Measurements from ENCODE around the gene OXCT1. TPM values are rescaled to one million over a fixed set of nuclear protein-coding genes. Genes with fewer than 3 reads are reported as not detected.
A peak's percentile ranks its signal among the peaks of the same experiment; 100 is the strongest.

The OXCT1 gene
- total and polyA plus RNA-seq, 2 experiments from 2014 or later = 12.4 to 16.9 TPM

DNA sequence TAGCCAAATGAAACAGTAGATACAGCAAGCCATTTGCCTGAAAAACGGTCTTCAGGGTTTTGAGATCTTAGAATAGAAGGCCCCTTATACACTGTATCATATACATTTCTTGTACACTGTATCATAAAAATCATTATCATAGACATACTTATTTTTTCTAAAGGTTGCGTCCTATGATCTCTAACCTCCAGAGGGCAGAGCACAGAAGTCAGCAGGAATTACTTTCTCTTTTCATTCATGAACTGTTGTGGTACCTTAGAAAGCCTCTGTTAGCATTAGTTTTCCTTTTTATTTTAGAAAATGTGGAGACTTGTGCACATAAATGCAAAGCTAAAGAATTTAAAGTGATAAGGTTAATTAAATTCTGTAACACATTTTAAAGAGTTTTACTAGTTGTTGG, 115.4 kb downstream of the OXCT1 start:
- Histone ChIP-seq H3K9me3 (ENCODE audit: low read depth) (no peaks in the 10 kb centered on the region), H3K27me3 (no peaks in the 10 kb centered on the region), H3K79me2 (no peaks in the 10 kb centered on the region), H3K27ac (no peak overlapping the region), H3K9me2 (replicated peaks; ENCODE audit: insufficient read depth) (no peaks in the 10 kb centered on the region), H3K4me3 (no peak overlapping the region), H3K36me3 (replicated peaks; ENCODE audit: insufficient read depth, low read depth) (no peaks in the 10 kb centered on the region), H3K4me2 (no peak overlapping the region), H3K4me1 (ENCODE audit: insufficient read depth) (no peaks in the 10 kb centered on the region), H4K20me1 (ENCODE audit: insufficient read depth, poor library complexity, severe bottlenecking) (no peaks in the 10 kb centered on the region), H2AFZ (no peak overlapping the region)
- TF ChIP-seq EZH2phosphoT487 (IDR thresholded peaks at IDR 0.05; ENCODE audit: low read depth, severe bottlenecking, unreplicated experiment) = no peak
- TF ChIP-seq, protein P1, sequence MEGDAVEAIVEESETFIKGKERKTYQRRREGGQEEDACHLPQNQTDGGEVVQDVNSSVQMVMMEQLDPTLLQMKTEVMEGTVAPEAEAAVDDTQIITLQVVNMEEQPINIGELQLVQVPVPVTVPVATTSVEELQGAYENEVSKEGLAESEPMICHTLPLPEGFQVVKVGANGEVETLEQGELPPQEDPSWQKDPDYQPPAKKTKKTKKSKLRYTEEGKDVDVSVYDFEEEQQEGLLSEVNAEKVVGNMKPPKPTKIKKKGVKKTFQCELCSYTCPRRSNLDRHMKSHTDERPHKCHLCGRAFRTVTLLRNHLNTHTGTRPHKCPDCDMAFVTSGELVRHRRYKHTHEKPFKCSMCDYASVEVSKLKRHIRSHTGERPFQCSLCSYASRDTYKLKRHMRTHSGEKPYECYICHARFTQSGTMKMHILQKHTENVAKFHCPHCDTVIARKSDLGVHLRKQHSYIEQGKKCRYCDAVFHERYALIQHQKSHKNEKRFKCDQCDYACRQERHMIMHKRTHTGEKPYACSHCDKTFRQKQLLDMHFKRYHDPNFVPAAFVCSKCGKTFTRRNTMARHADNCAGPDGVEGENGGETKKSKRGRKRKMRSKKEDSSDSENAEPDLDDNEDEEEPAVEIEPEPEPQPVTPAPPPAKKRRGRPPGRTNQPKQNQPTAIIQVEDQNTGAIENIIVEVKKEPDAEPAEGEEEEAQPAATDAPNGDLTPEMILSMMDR (IDR thresholded peaks at IDR 0.05; ENCODE audit: poor library complexity) = peak; percentile 31
- WGBS (ENCODE audit: low lambda C conversion rate, missing lambda C conversion rate) = 100% methylated on average over 2 of the region's 2 CpGs
- DNase-seq (ENCODE audit: low spot score) = no peak

GRCh38 chr5:41751867-41752266, 118.4 kb downstream of the OXCT1 start:
- TF ChIP-seq EZH2 (IDR thresholded peaks at IDR 0.05; ENCODE audit: borderline replicate concordance) (no peak), EZH2phosphoT487 (IDR thresholded peaks at IDR 0.05; ENCODE audit: low read depth, severe bottlenecking, unreplicated experiment) (no peak)
- TF ChIP-seq, protein P1 (IDR thresholded peaks at IDR 0.05; ENCODE audit: poor library complexity) = no peak
- H3K27ac ChIP-seq = no peak overlapping the region
- H2AFZ ChIP-seq = no peak overlapping the region
- H3K36me3 ChIP-seq (replicated peaks; ENCODE audit: insufficient read depth, low read depth) = no peaks in the 10 kb centered on the region
- no peak overlapping the region for H3K4me3 ChIP-seq
- no peaks in the 10 kb centered on the region for H3K79me2 ChIP-seq
- H3K9me3 ChIP-seq (ENCODE audit: low read depth) = no peaks in the 10 kb centered on the region
- no peaks in the 10 kb centered on the region for H3K9me2 ChIP-seq (replicated peaks; ENCODE audit: insufficient read depth)
- H4K20me1 ChIP-seq (ENCODE audit: insufficient read depth, poor library complexity, severe bottlenecking) = no peaks in the 10 kb centered on the region
- no peaks in the 10 kb centered on the region for H3K27me3 ChIP-seq
- no peaks in the 10 kb centered on the region for H3K4me1 ChIP-seq (ENCODE audit: insufficient read depth)
- no peak overlapping the region for H3K4me2 ChIP-seq
- no peak for DNase-seq (ENCODE audit: low spot score)

DNA sequence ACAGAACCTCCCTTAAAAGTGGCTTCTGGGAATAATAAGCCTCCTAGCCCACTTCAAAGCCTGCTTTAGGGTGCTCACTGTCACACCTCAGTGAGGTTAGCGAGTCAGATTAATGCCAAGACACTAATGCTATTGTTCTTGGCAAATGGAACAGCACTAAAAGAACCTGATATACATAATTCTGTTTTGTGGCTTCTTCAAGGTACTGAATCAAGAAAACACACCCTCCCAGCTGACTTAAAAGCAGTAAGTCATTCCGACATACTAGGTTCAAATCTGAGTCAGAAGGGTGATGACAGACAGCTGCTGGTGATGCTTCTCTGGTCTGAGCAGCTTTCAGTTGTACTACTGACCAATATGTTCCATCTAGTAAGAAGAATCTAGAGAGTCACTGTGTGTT, 121.6 kb downstream of the OXCT1 start:
- no peak overlapping the region for H3K4me2 ChIP-seq
- H2AFZ ChIP-seq = no peak overlapping the region
- no peaks in the 10 kb centered on the region for H3K79me2 ChIP-seq
- H3K4me1 ChIP-seq (ENCODE audit: insufficient read depth) = no peaks in the 10 kb centered on the region
- no peak overlapping the region for H3K4me3 ChIP-seq
- H3K27ac ChIP-seq = no peak overlapping the region
- TF ChIP-seq, protein P1 (IDR thresholded peaks at IDR 0.05; ENCODE audit: poor library complexity) = no peak
- 86% methylated on average over 2 of the region's 2 CpGs for whole genome bisulfite sequencing (ENCODE audit: low lambda C conversion rate, missing lambda C conversion rate)
- H3K27me3 ChIP-seq = no peaks in the 10 kb centered on the region
- no peaks in the 10 kb centered on the region for H3K36me3 ChIP-seq (replicated peaks; ENCODE audit: insufficient read depth, low read depth)
- no peak for DNase-seq (ENCODE audit: low spot score)
- no peaks in the 10 kb centered on the region for H3K9me3 ChIP-seq (ENCODE audit: low read depth)
- H3K9me2 ChIP-seq (replicated peaks; ENCODE audit: insufficient read depth) = no peaks in the 10 kb centered on the region
- H4K20me1 ChIP-seq (ENCODE audit: insufficient read depth, poor library complexity, severe bottlenecking) = no peaks in the 10 kb centered on the region

DNA sequence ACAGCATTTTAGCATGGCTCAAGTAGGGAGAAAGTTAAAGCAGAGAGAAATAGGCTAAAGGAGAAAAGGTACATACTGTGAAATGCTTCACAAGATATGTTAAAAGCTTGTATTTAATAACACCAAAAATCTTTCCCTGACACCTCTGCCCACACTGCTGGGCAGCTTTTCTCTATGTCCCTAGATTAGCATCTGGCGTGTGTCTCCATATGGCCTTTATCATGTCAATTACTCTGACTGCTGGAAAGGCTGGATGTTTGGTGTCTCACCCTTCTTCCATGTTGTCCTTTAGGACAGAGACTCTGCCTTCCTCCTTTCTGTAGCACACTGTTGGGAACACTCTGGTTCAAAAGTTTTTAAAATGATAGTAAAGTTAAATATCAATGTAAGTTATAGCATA, 122.5 kb downstream of the OXCT1 start:
- Histone ChIP-seq H3K9me2 (replicated peaks; ENCODE audit: insufficient read depth) (no peaks in the 10 kb centered on the region), H3K4me1 (ENCODE audit: insufficient read depth) (no peaks in the 10 kb centered on the region), H3K27ac (no peak overlapping the region), H3K36me3 (replicated peaks; ENCODE audit: insufficient read depth, low read depth) (no peaks in the 10 kb centered on the region), H3K27me3 (no peaks in the 10 kb centered on the region), H3K4me3 (no peak overlapping the region), H4K20me1 (ENCODE audit: insufficient read depth, poor library complexity, severe bottlenecking) (no peaks in the 10 kb centered on the region), H3K9me3 (ENCODE audit: low read depth) (no peaks in the 10 kb centered on the region), H3K4me2 (no peak overlapping the region), H2AFZ (no peak overlapping the region), H3K79me2 (no peaks in the 10 kb centered on the region)
- TF ChIP-seq, protein P1 (IDR thresholded peaks at IDR 0.05; ENCODE audit: poor library complexity) = no peak
- WGBS (ENCODE audit: low lambda C conversion rate, missing lambda C conversion rate) = 67% methylated on average over 1 of the region's 1 CpG
- DNase-seq (ENCODE audit: low spot score) = no peak
